GM10266 (cell line): ENCODE results near the gene NTN1.

Experiments used
- DNase-seq: peaks from one replicate; pipeline ENCODE4 v3.0.0; 2012; ENCODE audit errors: extremely low spot score
- CTCF ChIP-seq: IDR thresholded peaks from 2 replicates; pipeline ENCODE4 v1.5.1; 2012; ENCODE audit warnings: mild to moderate bottlenecking, low read depth; ENCODE audit not compliant: control insufficient read depth, insufficient read depth; ENCODE audit errors: missing control alignments

The NTN1 gene

DNA sequence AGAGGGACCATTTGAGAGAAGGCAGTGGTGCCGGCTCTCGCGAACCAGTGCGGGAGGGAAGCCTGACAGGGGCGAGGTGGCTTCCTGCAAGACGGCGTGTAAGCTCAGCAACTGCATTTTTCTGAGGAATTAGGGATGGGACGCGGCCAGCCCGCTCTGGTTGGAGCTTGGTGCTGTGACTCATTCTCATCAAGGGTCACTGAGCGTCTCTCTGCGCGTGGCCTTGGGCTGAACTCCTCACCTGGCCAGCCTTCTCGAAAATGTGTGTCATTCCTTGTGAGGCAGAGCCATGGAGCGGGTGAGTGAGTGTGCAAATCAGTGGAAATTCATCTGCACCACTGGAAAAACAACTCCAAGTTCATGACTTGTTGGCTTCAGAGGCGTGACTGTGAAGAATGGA lies 52.8 kb downstream of the NTN1 start:
- no peak for DNase-seq
- TF ChIP-seq CTCF: no peak

DNA sequence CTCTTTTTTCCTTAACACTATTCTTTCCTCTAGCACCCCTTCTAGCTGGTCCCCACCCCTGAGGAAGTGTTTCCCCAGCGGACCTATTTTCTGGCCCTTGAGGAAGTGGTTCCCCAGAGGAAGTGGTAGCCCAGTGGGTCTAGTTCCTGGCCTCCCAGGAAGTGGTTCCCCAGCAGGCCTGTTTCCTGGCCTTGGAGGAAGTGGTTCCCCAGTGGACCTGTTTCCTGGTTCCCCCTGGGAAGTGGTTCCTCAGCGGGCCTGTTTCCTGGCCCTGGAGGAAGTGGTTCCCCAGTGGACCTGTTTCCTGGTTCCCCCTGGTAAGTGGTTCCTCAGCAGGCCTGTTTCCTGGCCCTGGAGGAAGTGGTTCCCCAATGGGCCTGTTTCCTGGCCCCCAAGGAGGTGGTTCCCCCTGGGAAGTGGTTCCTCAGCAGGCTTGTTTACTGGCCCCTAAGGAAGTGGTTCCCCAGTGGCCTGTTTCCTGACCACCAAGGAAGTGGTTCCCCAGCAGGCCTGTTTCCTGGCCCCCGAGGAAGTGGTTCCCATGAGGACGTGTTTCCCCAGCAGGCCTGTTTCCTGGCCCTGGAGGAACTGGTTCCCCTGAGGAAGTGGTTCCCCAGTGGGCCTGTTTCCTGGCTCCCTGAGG lies 58.3 kb downstream of the NTN1 start:
- DNase-seq: no peak
- TF ChIP-seq CTCF: no peak

GRCh38 chr17:9080296-9080914 lies 59.1 kb downstream of the NTN1 start:
- no peak for TF ChIP-seq CTCF
- no peak for DNase-seq

DNA sequence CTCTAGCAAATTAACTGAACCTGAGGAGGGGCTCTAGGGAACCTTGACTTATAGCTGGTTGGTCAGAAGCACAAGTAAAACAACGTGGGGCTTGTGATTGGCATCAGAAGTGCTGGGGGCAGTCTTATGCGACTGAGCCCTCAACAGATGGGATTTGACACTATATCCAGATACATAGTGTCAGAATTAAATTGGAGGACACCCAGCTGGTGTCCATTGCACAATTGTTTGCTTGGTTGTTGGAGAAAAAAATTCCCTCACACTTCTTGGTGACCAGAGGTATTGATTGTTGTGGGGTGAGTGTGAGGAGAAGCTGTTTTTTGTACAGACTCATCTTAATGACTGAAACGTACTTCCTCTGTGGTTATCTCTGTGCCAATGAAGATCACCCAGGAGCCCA lies 59.7 kb downstream of the NTN1 start:
- DNase-seq: no peak
- TF ChIP-seq CTCF: no peak

- no peak for DNase-seq
- no peak for TF ChIP-seq CTCF
Measured at GRCh38 chr17:9086577-9086976, 65.3 kb downstream of the NTN1 start.

DNA sequence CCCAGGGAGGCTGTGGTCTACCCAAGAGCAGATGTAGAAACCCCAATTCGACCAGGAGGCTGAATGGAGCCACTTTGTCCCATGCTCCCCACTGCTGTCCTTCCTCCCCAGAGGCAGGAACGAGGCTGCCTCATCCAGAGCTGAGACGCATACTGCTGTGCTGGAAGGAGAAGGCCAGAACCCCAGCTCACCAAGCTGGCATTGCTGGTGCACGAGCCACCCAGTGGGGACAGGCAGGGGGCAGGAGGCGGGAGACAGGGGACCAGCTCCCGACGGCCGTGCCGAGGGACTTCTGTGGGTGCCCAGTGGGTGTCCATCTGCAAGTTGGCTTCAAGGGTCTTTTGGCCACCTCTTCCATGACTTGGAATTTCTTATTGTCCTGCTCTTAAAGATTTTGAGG lies 66.6 kb downstream of the NTN1 start:
- no peak for TF ChIP-seq CTCF
- no peak for DNase-seq

DNA sequence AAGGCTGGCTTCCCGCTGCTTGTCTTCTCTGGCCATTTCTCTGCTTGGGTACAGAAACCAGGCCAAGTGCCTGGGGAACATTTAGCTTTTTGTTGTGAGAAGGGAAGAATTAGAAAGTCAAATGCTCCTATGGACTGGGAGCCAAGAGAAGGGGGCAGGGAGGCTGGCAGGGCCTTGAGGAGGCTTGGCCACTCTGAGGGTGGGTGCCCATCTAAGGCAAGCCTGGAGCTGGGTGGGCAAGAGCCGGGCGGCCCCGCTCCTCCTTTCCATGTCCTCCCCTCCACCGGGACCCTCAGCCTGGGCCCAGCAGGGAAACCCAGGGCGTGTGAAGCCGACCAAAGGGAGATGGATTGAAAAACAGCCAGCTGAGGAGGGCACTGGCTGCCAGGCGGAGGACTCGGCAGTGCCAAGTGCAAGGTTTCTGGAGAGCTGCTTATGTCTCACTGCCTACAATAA lies 69.4 kb downstream of the NTN1 start:
- TF ChIP-seq CTCF: no peak
- no peak for DNase-seq
